T-cell (primary cell): ENCODE measurements around the gene RFX6. TPM values are rescaled to one million over a fixed set of nuclear protein-coding genes. Genes with fewer than 3 reads are reported as not detected.

Experiments
- total RNA-seq, 35 experiments: library from RNA in 6 of 35; stranded (reverse) in 6 of 35; fragments of 120-200 nt in 1 of 35; gene quantifications; one replicate each; pipeline versions ENCODE4 v1.2.1 to v1.2.4 and lab custom pipeline; 2013 to 2026

Gene RFX6
- total RNA-seq, 5 donors from 2014 or later (not counting 1 experiment from before 2014, with no cell fraction given): not detected

Other genes starting within 250 kb of the RFX6 start
- 10 to 100 TPM; 10.4 to 14.1 (median 11.4) TPM for gene ZUP1, start 208.5 kb upstream of the RFX6 start, total RNA-seq
- 10 to 100 TPM; 41.3 to 57.3 (median 45.6) TPM for gene KPNA5, start 196.0 kb upstream of the RFX6 start, total RNA-seq
- gene FAM162B, start 111.5 kb upstream of the RFX6 start, total RNA-seq: not detected
- gene GPRC6A, start 48.2 kb upstream of the RFX6 start, total RNA-seq: not detected